Esophagus muscularis mucosa (tissue), 4 donors: ENCODE data around the gene LAMB1.
"Not testable (repeated sequence)": the region's sequence is repeated elsewhere in the genome, so short reads cannot be mapped to it uniquely, and the experiment has no call there.

Experiments
- CTCF ChIP-seq, 3 experiments: fragments of 200-600 bp in 2 of 3; fragments of 450-650 bp in 1 of 3; sonication (generic) in 2 of 3; IDR thresholded peaks; one replicate each; pipeline ENCODE4 v1.5.1; 2017 to 2019; ENCODE audit warnings: antibody characterized with exemption in 3 of 3, mild to moderate bottlenecking in 2 of 3, moderate library complexity in 1 of 3
- EP300 ChIP-seq: sonication (generic); formaldehyde crosslinking; IDR thresholded peaks from one replicate; pipeline ENCODE4 v1.6.1; 2017; ENCODE audit warnings: antibody characterized with exemption
- POLR2AphosphoS5 ChIP-seq, 2 donors: sonication (generic); formaldehyde crosslinking; IDR thresholded peaks; one replicate each; pipeline ENCODE4 v1.6.1; 2017; ENCODE audit warnings: antibody characterized with exemption in 2 of 2

GRCh38 chr7:107887827-107888226 is 115.1 kb downstream of the LAMB1 start:
- TF ChIP-seq CTCF (IDR thresholded peaks at IDR 0.05); POLR2AphosphoS5 (IDR thresholded peaks at IDR 0.05); EP300: not testable (repeated sequence)
